ENCODE results near the gene RASA3. TPM values are rescaled to one million over a fixed set of nuclear protein-coding genes. Genes with fewer than 3 reads are reported as not detected.
A peak's percentile ranks its signal among the peaks of the same experiment; 100 is the strongest.

The RASA3 gene
- polyA plus RNA-seq, 3 donors: 9.0 to 32.6 (median 16.6) TPM

DNA sequence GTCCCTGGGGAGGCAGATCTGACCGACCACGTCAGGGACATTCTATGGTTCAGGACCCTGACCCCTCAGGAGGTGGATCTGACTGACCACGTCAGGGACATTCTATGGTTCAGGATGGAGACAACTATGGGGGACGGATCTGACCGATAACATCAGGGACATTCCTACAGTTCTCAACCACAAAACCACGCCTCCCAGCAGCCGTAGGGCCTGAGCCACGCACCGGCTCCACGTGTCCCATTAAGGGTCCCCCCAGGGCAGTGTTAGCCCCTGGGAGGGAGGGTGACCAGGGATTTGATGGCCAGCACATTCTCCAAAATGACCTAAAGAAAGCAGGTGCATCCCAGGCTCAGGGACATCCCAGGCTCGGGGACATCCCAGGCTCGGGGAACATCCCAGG, 109.5 kb downstream of the RASA3 start:
- WGBS (ENCODE audit: insufficient coverage): 100% methylated on average over 4 of the region's 12 CpGs
- peak overlapping the region in 2 of 7 donors; percentile 46 to 64 for H3K27ac Mint-ChIP-seq
- no peaks in the 10 kb centered on the region for H3K79me2 ChIP-seq (ENCODE audit: insufficient read depth, low read length)

GRCh38 chr13:114022309-114022669, 110.1 kb downstream of the RASA3 start:
- H3K27me3 ChIP-seq (ENCODE audit: control insufficient read depth in 2 of 2, insufficient read depth in 2 of 2, low read length in 2 of 2): no peaks in the 10 kb centered on the region
- H4K20me1 ChIP-seq (ENCODE audit: insufficient read depth, low read length): peaks cover 51% of the 10 kb centered on the region
- Mint-ChIP-seq H3K4me3 (no peak overlapping the region), H3K9me3 (peaks cover 0 to 2% (median 0%) of the 10 kb centered on the region in 7 donors), H3K36me3 (peaks cover 66 to 76% of the 10 kb centered on the region in 2 donors), H3K27ac (no peak overlapping the region), H3K27me3 (ENCODE audit: low read depth in 3 of 3) (peaks cover 0 to 1% (median 0%) of the 10 kb centered on the region in 3 donors), H3K4me1 (peaks cover 8% of the 10 kb centered on the region)
- no peak overlapping the region for H3K27ac ChIP-seq (ENCODE audit: low read depth in 1 of 2, low read length in 2 of 2)
- TF ChIP-seq CTCF (IDR thresholded peaks at IDR 0.05): no peak
- H3K4me2 ChIP-seq (replicated peaks; ENCODE audit: extremely low read depth, low read length, poor library complexity, severe bottlenecking): no peak overlapping the region
- no peak for DNase-seq
- intact Hi-C loops (cut with micrococcal nuclease): no loop called here
- WGBS (ENCODE audit: insufficient coverage): 88% methylated on average over 9 of the region's 9 CpGs
- no peaks in the 10 kb centered on the region for H3K79me2 ChIP-seq (ENCODE audit: insufficient read depth, low read length)
- no peak overlapping the region for H3K4me3 ChIP-seq (replicated peaks in 1 of 3; ENCODE audit: low read depth in 2 of 3, low read length in 3 of 3)
- peaks cover 81 to 97% of the 10 kb centered on the region in 2 donors for H3K36me3 ChIP-seq (replicated peaks in 1 of 2; ENCODE audit: control insufficient read depth in 1 of 2, insufficient read depth in 2 of 2, low read length in 2 of 2)
- no peak overlapping the region for H2AFZ ChIP-seq (ENCODE audit: insufficient read depth, low read depth, low read length, poor library complexity, severe bottlenecking)
- peaks cover 0 to 5% of the 10 kb centered on the region in 2 donors for H3K4me1 ChIP-seq (ENCODE audit: control insufficient read depth in 1 of 2, insufficient read depth in 2 of 2, low read length in 2 of 2)
- no peaks in the 10 kb centered on the region for H3K9me3 ChIP-seq (replicated peaks in 1 of 2; ENCODE audit: control insufficient read depth in 1 of 2, insufficient read depth in 1 of 2, low read length in 2 of 2)
- no peak overlapping the region for H3K9ac ChIP-seq (ENCODE audit: insufficient read depth, low read length, poor library complexity, severe bottlenecking)

More for the DNA sequence above, 109.5 kb downstream of the RASA3 start:
- H3K9ac ChIP-seq (ENCODE audit: insufficient read depth, low read length, poor library complexity, severe bottlenecking): no peak overlapping the region
- Mint-ChIP-seq H3K27me3 (ENCODE audit: low read depth in 3 of 3) (no peaks in the 10 kb centered on the region), H3K4me1 (peaks cover 8% of the 10 kb centered on the region), H3K4me3 (no peak overlapping the region), H3K9me3 (peaks cover 0 to 2% (median 0%) of the 10 kb centered on the region in 7 donors), H3K36me3 (peaks cover 67 to 82% of the 10 kb centered on the region in 2 donors)
- no peak overlapping the region for H2AFZ ChIP-seq (ENCODE audit: insufficient read depth, low read depth, low read length, poor library complexity, severe bottlenecking)
- no peak overlapping the region for H3K27ac ChIP-seq (ENCODE audit: low read depth in 1 of 2, low read length in 2 of 2)
- H4K20me1 ChIP-seq (ENCODE audit: insufficient read depth, low read length): peaks cover 57% of the 10 kb centered on the region
- H3K36me3 ChIP-seq (replicated peaks in 1 of 2; ENCODE audit: control insufficient read depth in 1 of 2, insufficient read depth in 2 of 2, low read length in 2 of 2): peaks cover 81 to 97% of the 10 kb centered on the region in 2 donors
- H3K9me3 ChIP-seq (replicated peaks in 1 of 2; ENCODE audit: control insufficient read depth in 1 of 2, insufficient read depth in 1 of 2, low read length in 2 of 2): no peaks in the 10 kb centered on the region
- no peak for TF ChIP-seq CTCF (IDR thresholded peaks at IDR 0.05)
- no peak overlapping the region for H3K4me2 ChIP-seq (replicated peaks; ENCODE audit: extremely low read depth, low read length, poor library complexity, severe bottlenecking)
- H3K4me3 ChIP-seq (replicated peaks in 1 of 3; ENCODE audit: low read depth in 2 of 3, low read length in 3 of 3): no peak overlapping the region
- intact Hi-C loops (cut with micrococcal nuclease): no loop called here
- DNase-seq: no peak
- peaks cover 0 to 5% of the 10 kb centered on the region in 2 donors for H3K4me1 ChIP-seq (ENCODE audit: control insufficient read depth in 1 of 2, insufficient read depth in 2 of 2, low read length in 2 of 2)
- H3K27me3 ChIP-seq (ENCODE audit: control insufficient read depth in 2 of 2, insufficient read depth in 2 of 2, low read length in 2 of 2): no peaks in the 10 kb centered on the region
